HCT116 (cell line): ENCODE results near the gene CISD3. TPM values are rescaled to one million over a fixed set of nuclear protein-coding genes. Genes with fewer than 3 reads are reported as not detected.

ENCODE experiments used
- ATAC-seq: fragments of 200-7000 bp; cut with Tn5 transposase; 2 replicates; pipeline ENCODE4 v1.9.1; 2020; ENCODE audit warnings: mild to moderate bottlenecking, moderate library complexity
- BruUV-seq: library from RNA; stranded (reverse); fragments of 400-500 nt; replicated peaks from 2 replicates; lab custom pipeline; 2021; lab: Mats Ljungman, UMichigan
- CTCF ChIA-PET: fragments of 300-600 bp; sonication (Branson Sonifier 250); formaldehyde crosslinking; loops from one replicate; lab custom pipeline; 2021; ENCODE audit warnings: antibody characterized with exemption; lab: Charles Lee
- POLR2A ChIA-PET: fragments of 300-600, 350-600 bp; sonication (Branson Sonifier 250); formaldehyde crosslinking; loops from one replicate; lab custom pipeline; 2021; ENCODE audit warnings: antibody characterized with exemption; lab: Charles Lee
- RAD21 ChIA-PET, 2 experiments: fragments of 300-600 bp; sonication (Branson Sonifier 250); formaldehyde crosslinking; loops; one replicate each; lab custom pipeline; 2023; ENCODE audit warnings: low total read pairs in 2 of 2; ENCODE audit not compliant: uncharacterized antibody in 2 of 2, unreplicated experiment in 2 of 2, low non-redundant PET in 1 of 2; lab: Charles Lee
- DNase-seq: peaks from one replicate; pipeline ENCODE4 v3.0.0-alpha.2; 2010; ENCODE audit warnings: low read depth, low spot score
- H2AFZ ChIP-seq: fragments of 200-600 bp; shearing (Covaris generic), sonication (generic); 2 replicates; pipeline ENCODE4 v1.6.1; 2017; ENCODE audit warnings: low read depth, mixed run types, mixed read lengths, antibody characterized with exemption, low read length; ENCODE audit not compliant: poor library complexity, severe bottlenecking
- H3K27ac ChIP-seq: 2 replicates; pipeline ENCODE4 v1.5.1; 2012; ENCODE audit warnings: low read depth, low read length
- H3K27me3 ChIP-seq: fragments of 200-600 bp; sonication (generic); 2 replicates; pipeline ENCODE4 v1.6.1; 2016; ENCODE audit warnings: mixed run types, low read length, mixed read lengths; ENCODE audit not compliant: insufficient read depth
- H3K36me3 ChIP-seq, 2 experiments: fragments of 200-500 bp in 1 of 2; fragments of 200-600 bp in 1 of 2; sonication (Bioruptor generic) in 1 of 2; sonication (generic) in 1 of 2; 2 replicates each; pipeline versions ENCODE4 v1.5.1 to v1.6.1; 2014 to 2016; ENCODE audit warnings: low read length in 2 of 2, inconsistent platforms in 1 of 2, mixed read lengths in 1 of 2, mixed run types in 1 of 2; ENCODE audit not compliant: insufficient read depth in 2 of 2, control insufficient read depth in 1 of 2
- H3K4me1 ChIP-seq, 2 experiments: fragments of 200-600 bp in 1 of 2; sonication (generic) in 1 of 2; 2 replicates each; pipeline versions ENCODE4 v1.5.1 to v1.6.1; 2012 to 2017; ENCODE audit warnings: low read length in 2 of 2, inconsistent platforms in 1 of 2, mild to moderate bottlenecking in 1 of 2, mixed read lengths in 1 of 2, mixed run types in 1 of 2, moderate library complexity in 1 of 2; ENCODE audit not compliant: insufficient read depth in 2 of 2, control insufficient read depth in 1 of 2
- H3K4me2 ChIP-seq: fragments of 200-600 bp; sonication (generic); 2 replicates; pipeline ENCODE4 v1.6.1; 2017; ENCODE audit warnings: mixed run types, low read length, mixed read lengths
- H3K4me3 ChIP-seq, 2 experiments: fragments of 200-600 bp in 1 of 2; sonication (generic) in 1 of 2; replicated peaks in 1 of 2; 2 replicates each; pipeline ENCODE4 v1.5.1; 2011 to 2016; ENCODE audit warnings: low read length in 2 of 2, control low read depth in 1 of 2, low read depth in 1 of 2, mild to moderate bottlenecking in 1 of 2, mixed read lengths in 1 of 2, mixed run types in 1 of 2
- H3K79me2 ChIP-seq: fragments of 200-600 bp; sonication (generic); 2 replicates; pipeline ENCODE4 v1.6.1; 2017; ENCODE audit warnings: mild to moderate bottlenecking, mixed run types, low read length, moderate library complexity, mixed read lengths; ENCODE audit not compliant: insufficient read depth
- H3K9ac ChIP-seq: fragments of 200-600 bp; sonication (generic); 2 replicates; pipeline ENCODE4 v1.6.1; 2016; ENCODE audit warnings: low read length, mixed read lengths
- H3K9me2 ChIP-seq: fragments of 200-600 bp; sonication (generic), shearing (Covaris generic); 2 replicates; pipeline ENCODE4 v1.6.1; 2017; ENCODE audit warnings: mixed run types, mild to moderate bottlenecking, moderate library complexity; ENCODE audit not compliant: insufficient read depth
- H3K9me3 ChIP-seq, 2 experiments: fragments of 200-500 bp in 1 of 2; fragments of 200-600 bp in 1 of 2; sonication (Bioruptor generic) in 1 of 2; sonication (generic) in 1 of 2; 2 replicates each; pipeline ENCODE4 v1.6.1; 2014 to 2017; ENCODE audit warnings: low read length in 2 of 2, mixed read lengths in 2 of 2, inconsistent platforms in 1 of 2, low read depth in 1 of 2, mild to moderate bottlenecking in 1 of 2, mixed run types in 1 of 2, moderate library complexity in 1 of 2; ENCODE audit not compliant: control insufficient read depth in 1 of 2, insufficient read depth in 1 of 2
- H4K20me1 ChIP-seq: fragments of 200-600 bp; sonication (generic), shearing (Covaris generic); 2 replicates; pipeline ENCODE4 v1.6.1; 2017; ENCODE audit warnings: mixed run types, mild to moderate bottlenecking, moderate library complexity; ENCODE audit not compliant: insufficient read depth
- CEBPB ChIP-seq: IDR thresholded peaks from 2 replicates; pipeline ENCODE4 v1.6.1; 2012; ENCODE audit warnings: low read depth
- EGR1 ChIP-seq: IDR thresholded peaks from 2 replicates; pipeline ENCODE4 v1.6.1; 2012; ENCODE audit warnings: low read depth
- ELF1 ChIP-seq: IDR thresholded peaks from 2 replicates; pipeline ENCODE4 v1.6.1; 2012; ENCODE audit warnings: low read depth, borderline replicate concordance
- POLR2A ChIP-seq: IDR thresholded peaks from 2 replicates; pipeline ENCODE4 v1.7.0; 2011; ENCODE audit warnings: borderline replicate concordance; ENCODE audit not compliant: insufficient read depth, insufficient read length; ENCODE audit errors: extremely low read depth
- POLR2AphosphoS5 ChIP-seq: IDR thresholded peaks from 2 replicates; pipeline ENCODE4 v1.6.1; 2011; ENCODE audit warnings: mild to moderate bottlenecking, low read depth, low read length, moderate library complexity
- SIN3A ChIP-seq: IDR thresholded peaks from 2 replicates; pipeline ENCODE4 v1.6.1; 2012; ENCODE audit warnings: low read depth
- SRF ChIP-seq: IDR thresholded peaks from 2 replicates; pipeline ENCODE4 v1.6.1; 2012; ENCODE audit warnings: low read depth
- YY1 ChIP-seq: IDR thresholded peaks from 2 replicates; pipeline ENCODE4 v1.6.1; 2011; ENCODE audit warnings: low read length, low read depth, moderate library complexity, mild to moderate bottlenecking; ENCODE audit not compliant: insufficient replicate concordance; ENCODE audit errors: extremely low read depth
- ZFX ChIP-seq: fragments of 450-650 bp; IDR thresholded peaks from 2 replicates; pipeline ENCODE4 v1.6.1; 2017
- intact Hi-C: fragments of 100-400 bp; cut with micrococcal nuclease; formaldehyde crosslinking; loops from 2 replicates; pipeline ENCODE4 v1.10.0; 2022
- total RNA-seq: library from RNA; stranded (reverse); gene quantifications from one replicate; pipeline ENCODE4 v1.2.1, GENCODE V29; 2021; ENCODE audit not compliant: unreplicated experiment

The CISD3 gene
- total RNA-seq, 1 experiment from 2014 or later, result 50.2 TPM

DNA sequence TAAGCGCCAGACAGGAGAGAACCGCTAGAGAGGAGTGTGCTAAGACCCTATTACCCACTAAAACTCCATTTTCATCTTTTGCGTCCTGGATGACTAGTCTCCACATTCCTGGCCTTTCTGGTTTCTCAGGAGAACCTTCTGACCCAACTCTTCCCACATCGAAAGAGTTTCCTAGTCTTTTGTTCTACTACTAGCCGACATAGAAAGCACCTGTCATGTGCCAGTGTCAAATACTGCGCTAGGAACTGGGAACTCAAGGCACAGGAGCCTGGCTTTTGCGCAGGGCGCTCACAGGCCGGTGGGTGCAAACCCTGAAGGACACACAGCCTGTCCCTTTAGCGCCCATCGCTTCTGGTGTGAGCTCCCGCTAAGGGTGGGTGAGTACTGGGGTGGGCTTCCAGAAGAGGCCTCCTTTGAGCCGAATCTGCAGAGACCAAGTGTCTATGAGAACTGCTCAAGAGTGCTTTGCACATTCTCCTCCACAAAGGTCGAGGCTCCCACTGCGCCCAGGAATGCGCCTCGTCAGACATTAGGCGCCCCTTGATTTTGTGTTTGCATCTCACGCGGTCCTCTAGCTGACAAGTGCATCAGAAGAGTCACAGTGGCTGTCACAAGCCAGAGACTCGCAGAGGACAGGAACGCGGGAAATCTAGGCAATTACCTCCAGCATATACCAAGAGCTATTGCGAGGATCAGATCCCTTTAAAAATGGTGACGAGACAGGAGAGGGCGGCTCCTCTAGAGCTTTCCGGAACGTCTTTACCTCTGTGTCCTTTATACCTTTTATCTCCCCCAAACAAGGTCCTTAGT is 20.4 kb downstream of the CISD3 start:
- H3K36me3 ChIP-seq, result peaks cover 5 to 18% of the 10 kb centered on the region in 2 experiments; a peak in 2 of 4 replicates
- H3K79me2 ChIP-seq, result peaks cover 68% of the 10 kb centered on the region
- H3K9me2 ChIP-seq, result no peaks in the 10 kb centered on the region
- H3K27ac ChIP-seq, result peak overlapping the region; percentile 100
- RAD21 ChIA-PET, result no interaction called here
- peak overlapping the region; percentile 94 for H3K4me2 ChIP-seq
- peak overlapping the region; percentile 93 for H3K9ac ChIP-seq
- H3K4me3 ChIP-seq, result peak overlapping the region; percentile 99 to 100
- H3K27me3 ChIP-seq, result no peaks in the 10 kb centered on the region
- DNase-seq (no peak), ATAC-seq (no peak)
- H2AFZ ChIP-seq, result no peak overlapping the region
- TF ChIP-seq SIN3A (no peak), POLR2AphosphoS5 (0 out of 2 replicates have a peak, but pooled peaks have one; percentile 12), POLR2A (peak; percentile 21)
- intact Hi-C loops, result loop anchor here (5.0 kb wide), 4 partner anchors 47 to 117 kb away; partner anchors contain the start of genes PIP4K2B and RPL23
- no peaks in the 10 kb centered on the region for H4K20me1 ChIP-seq
- no peaks in the 10 kb centered on the region for H3K9me3 ChIP-seq
- POLR2A ChIA-PET, result interaction anchor here (2.2 kb wide), 1 partner anchor 450 kb away, joined by 5 read pairs; the partner anchor contains the start of gene RPL19
- CTCF ChIA-PET, result interaction anchor here (0.9 to 2.1 kb wide), 3 partner anchors 15 to 494 kb away, joined by 3 to 11 read pairs (median 3); no protein-coding TSS in a partner anchor
- BruUV-seq, result no TSS peak
- peaks cover 31 to 63% of the 10 kb centered on the region in 2 experiments for H3K4me1 ChIP-seq

GRCh38 chr17:38751144-38751807 is 21.1 kb downstream of the CISD3 start:
- intact Hi-C loops, result loop anchor here (5.0 kb wide), 4 partner anchors 46 to 116 kb away; partner anchors contain the start of genes PIP4K2B and RPL23

More at GRCh38 chr17:38751144-38751807, 21.1 kb downstream of the CISD3 start:
- POLR2A ChIA-PET, result interaction anchor here (1.2 to 2.2 kb wide), 4 partner anchors 46 to 449 kb away, joined by 3 to 5 read pairs (median 4); partner anchors contain the start of genes RPL19 and RPL23
- Histone ChIP-seq H2AFZ (no peak overlapping the region), H4K20me1 (no peaks in the 10 kb centered on the region), H3K9ac (peak overlapping the region; percentile 93), H3K36me3 (peaks cover 11 to 25% of the 10 kb centered on the region in 2 experiments), H3K27ac (peak overlapping the region; percentile 100), H3K27me3 (no peaks in the 10 kb centered on the region), H3K9me2 (no peaks in the 10 kb centered on the region), H3K79me2 (peaks cover 68% of the 10 kb centered on the region), H3K4me3 (peak overlapping the region; percentile 99 to 100), H3K4me1 (peaks cover 23 to 56% of the 10 kb centered on the region in 2 experiments), H3K4me2 (peak overlapping the region; percentile 94), H3K9me3 (no peaks in the 10 kb centered on the region)
- TF ChIP-seq ZFX, result no peak
- TF ChIP-seq EGR1, result no peak
- no peak for TF ChIP-seq CEBPB
- no peak for TF ChIP-seq YY1
- no peak for TF ChIP-seq SRF
- no peak for TF ChIP-seq ELF1
- RAD21 ChIA-PET, result no interaction called here
- CTCF ChIA-PET, result interaction anchor here (0.9 to 2.1 kb wide), 3 partner anchors 16 to 493 kb away, joined by 3 to 11 read pairs (median 3); no protein-coding TSS in a partner anchor
- DNase-seq (no peak), ATAC-seq (no peak)
- BruUV-seq, result no TSS peak
